Measurements from ENCODE around the gene UPK2. TPM values are rescaled to one million over a fixed set of nuclear protein-coding genes. Genes with fewer than 3 reads are reported as not detected.

Gene UPK2
- total RNA-seq, 1 donor from 2014 or later, result 2.2 TPM

DNA sequence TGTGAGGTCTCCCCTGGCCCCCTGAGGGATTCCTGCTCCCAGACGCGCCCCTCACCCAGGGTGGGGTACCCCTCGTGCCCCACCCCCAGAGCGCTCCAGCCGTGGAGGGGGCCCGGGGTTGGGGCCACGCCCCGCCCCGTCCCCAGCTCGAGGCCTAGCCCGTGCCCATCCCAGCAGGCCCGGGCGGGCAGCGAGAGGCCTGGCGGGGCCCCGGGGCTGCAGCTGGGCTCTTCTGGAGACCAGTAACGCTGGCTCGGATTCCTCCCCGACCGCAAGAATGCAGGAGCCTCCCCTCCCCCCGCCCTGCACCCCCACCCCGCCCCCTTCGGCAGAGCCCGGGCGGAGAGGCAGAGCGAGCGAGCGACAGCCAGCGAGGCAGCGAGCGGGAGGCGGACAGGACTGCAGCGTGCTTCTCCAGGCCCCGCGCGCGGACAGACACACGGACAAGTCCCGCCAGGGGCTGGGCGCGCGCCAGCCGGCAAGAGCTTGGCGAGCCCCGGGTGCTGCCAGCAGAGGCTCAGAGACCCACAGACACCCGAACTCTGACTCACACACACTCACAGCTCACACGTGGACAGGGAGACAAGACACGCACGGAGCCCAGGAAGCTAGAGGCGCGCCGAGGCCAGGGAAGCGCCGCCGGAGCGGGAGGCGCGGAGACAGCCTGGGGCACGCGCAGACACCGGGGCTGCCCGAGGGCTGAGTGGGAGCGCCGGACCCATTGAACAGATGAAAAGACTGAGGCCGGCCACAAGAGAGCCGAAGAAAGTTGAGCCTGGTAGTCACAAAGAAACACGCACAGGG lies 45.6 kb upstream of the UPK2 start:
- peaks cover 68% of the 10 kb centered on the region for H3K4me1 Mint-ChIP-seq
- H3K27me3 Mint-ChIP-seq (ENCODE audit: low read depth), result no peaks in the 10 kb centered on the region
- DNase-seq (ENCODE audit: low spot score in 2 of 2, unreplicated experiment in 2 of 2), result peak; percentile 77 to 83
- H3K9me3 Mint-ChIP-seq, result no peaks in the 10 kb centered on the region
- H3K4me3 Mint-ChIP-seq, result peak overlapping the region; percentile 72
- H3K36me3 Mint-ChIP-seq, result peaks cover 3% of the 10 kb centered on the region
- H3K27ac Mint-ChIP-seq, result peak overlapping the region; percentile 99
- TF ChIP-seq, protein P1, sequence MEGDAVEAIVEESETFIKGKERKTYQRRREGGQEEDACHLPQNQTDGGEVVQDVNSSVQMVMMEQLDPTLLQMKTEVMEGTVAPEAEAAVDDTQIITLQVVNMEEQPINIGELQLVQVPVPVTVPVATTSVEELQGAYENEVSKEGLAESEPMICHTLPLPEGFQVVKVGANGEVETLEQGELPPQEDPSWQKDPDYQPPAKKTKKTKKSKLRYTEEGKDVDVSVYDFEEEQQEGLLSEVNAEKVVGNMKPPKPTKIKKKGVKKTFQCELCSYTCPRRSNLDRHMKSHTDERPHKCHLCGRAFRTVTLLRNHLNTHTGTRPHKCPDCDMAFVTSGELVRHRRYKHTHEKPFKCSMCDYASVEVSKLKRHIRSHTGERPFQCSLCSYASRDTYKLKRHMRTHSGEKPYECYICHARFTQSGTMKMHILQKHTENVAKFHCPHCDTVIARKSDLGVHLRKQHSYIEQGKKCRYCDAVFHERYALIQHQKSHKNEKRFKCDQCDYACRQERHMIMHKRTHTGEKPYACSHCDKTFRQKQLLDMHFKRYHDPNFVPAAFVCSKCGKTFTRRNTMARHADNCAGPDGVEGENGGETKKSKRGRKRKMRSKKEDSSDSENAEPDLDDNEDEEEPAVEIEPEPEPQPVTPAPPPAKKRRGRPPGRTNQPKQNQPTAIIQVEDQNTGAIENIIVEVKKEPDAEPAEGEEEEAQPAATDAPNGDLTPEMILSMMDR (IDR thresholded peaks at IDR 0.05; ENCODE audit: unreplicated experiment), result peak; percentile 19

DNA sequence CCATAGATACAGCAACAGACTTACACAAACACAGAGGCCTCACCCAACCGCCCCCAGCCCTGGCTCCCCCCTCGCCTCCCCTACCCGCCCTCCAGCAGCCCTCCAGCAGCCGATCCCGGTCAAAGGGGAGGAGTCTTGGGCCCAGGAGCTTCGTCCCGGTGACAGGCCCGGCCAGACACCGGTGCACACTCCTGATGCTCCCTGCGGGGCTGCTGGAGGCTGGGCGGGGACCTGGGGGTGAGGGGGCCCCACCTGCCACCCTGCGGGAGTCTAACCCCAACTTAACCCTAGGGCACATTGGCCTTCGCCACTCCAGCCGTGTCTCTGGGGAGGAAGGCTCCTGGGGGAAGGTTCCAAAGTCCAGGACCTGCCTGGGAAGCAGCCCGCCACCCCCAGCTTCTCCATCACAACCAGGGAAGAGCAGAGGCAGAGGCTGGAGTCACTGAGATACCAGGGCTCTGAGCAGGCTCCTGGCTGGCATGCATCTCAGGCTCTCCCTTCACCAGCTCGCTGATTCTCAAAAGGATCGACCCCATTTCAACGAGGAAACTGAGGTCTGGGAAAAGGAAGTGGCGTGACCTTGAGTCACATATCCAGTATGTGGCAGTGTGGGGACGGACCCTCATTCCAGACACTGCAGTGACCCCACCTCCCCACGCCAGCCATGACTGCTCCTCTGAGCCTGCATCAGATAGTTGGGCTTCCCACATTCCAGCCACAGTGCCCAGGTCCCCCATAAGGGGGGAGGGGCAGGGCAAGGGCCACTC lies 44.8 kb upstream of the UPK2 start:
- Mint-ChIP-seq H3K4me1 (peaks cover 76% of the 10 kb centered on the region), H3K36me3 (peaks cover 3% of the 10 kb centered on the region), H3K27me3 (ENCODE audit: low read depth) (no peaks in the 10 kb centered on the region), H3K27ac (peak overlapping the region; percentile 99), H3K4me3 (peak overlapping the region; percentile 72), H3K9me3 (no peaks in the 10 kb centered on the region)
- DNase-seq (ENCODE audit: low spot score in 2 of 2, unreplicated experiment in 2 of 2), result no peak
- TF ChIP-seq, protein P1 (IDR thresholded peaks at IDR 0.05; ENCODE audit: unreplicated experiment), result no peak

DNA sequence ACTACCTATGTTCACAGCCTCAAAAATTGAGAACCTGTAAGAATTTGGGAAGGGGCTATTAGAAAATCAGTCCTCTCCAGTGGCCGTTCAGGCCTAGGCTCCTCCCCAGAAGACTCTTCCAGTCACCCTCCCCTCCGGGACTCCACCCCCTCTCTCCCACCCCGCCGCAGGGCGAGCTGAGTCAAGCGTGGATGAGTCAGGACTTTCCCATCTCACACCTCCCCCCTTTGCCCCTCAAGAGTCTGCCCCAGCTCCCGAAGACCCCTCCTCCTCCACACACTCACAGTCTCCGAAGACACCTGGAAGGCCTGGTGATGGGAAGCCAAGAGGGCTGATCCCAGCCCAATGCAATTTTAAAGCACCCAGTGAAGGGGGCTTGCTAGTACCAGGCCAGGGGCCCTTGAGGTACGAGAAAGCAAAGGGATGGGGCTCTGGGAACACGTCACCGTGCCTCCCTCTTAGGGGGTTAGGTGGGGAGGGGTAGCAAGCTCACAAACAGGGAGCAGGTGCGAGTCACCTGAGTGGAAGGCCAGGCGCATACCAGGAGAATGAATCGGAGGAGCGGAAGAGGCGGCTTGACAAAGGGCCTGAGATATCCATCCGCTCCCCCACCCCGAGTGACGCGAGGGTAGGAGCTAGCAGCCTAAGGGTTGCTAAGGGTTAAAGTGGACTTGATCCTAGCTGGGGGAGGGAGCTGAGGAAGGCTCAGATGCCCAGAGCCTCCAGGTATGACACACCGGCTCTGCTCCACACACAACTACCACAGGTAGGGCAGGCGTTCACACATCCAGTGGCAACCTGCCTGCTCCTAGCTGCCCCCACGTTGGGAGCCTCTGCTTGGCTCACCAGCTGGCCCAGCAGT lies 44.0 kb upstream of the UPK2 start:
- H3K36me3 Mint-ChIP-seq, result no peaks in the 10 kb centered on the region
- H3K4me3 Mint-ChIP-seq, result peak overlapping the region; percentile 49
- H3K4me1 Mint-ChIP-seq, result peaks cover 83% of the 10 kb centered on the region
- peak; percentile 78 to 84 for DNase-seq (ENCODE audit: low spot score in 2 of 2, unreplicated experiment in 2 of 2)
- H3K27ac Mint-ChIP-seq, result peak overlapping the region; percentile 98
- no peaks in the 10 kb centered on the region for H3K9me3 Mint-ChIP-seq
- TF ChIP-seq, protein P1 (IDR thresholded peaks at IDR 0.05; ENCODE audit: unreplicated experiment), result no peak
- H3K27me3 Mint-ChIP-seq (ENCODE audit: low read depth), result no peaks in the 10 kb centered on the region

DNA sequence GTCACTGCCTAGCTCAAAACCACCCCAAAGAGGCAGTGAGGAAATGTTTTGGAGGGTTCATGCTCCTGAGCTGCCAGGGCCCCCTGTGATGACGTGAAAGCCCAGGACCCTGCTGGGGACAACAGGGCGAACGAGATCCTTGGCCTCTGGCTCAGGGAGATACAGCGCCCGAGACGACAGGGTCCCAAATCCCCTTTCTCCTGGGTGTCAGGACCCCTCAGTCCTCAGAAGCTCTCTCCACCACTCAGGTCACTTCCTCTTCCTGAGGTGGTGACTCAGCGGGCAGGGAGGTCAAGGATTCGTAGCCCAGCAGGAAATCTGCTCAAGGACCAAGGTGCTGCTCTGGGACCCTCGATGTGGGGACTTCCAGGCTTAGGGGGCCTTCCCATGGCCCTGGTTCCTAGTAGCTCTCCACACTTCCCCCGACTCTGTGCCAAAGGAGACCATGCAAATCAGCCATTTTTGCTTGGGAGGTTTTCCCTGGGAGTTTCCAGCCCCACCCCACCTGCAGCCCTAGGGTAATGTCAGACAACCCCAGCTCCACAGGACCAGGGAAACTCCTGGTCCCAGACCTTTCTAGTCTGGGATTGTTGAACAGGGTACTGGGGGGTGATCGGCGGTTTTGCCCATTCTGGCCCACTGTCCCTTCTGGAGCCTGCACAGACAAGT lies 43.2 kb upstream of the UPK2 start:
- Mint-ChIP-seq H3K27ac (peak overlapping the region; percentile 98), H3K36me3 (no peaks in the 10 kb centered on the region), H3K4me1 (peaks cover 83% of the 10 kb centered on the region), H3K27me3 (ENCODE audit: low read depth) (no peaks in the 10 kb centered on the region), H3K9me3 (no peaks in the 10 kb centered on the region), H3K4me3 (peak overlapping the region; percentile 13)
- DNase-seq (ENCODE audit: low spot score in 2 of 2, unreplicated experiment in 2 of 2), result no peak
- TF ChIP-seq, protein P1 (IDR thresholded peaks at IDR 0.05; ENCODE audit: unreplicated experiment), result no peak

Data from mesothelial cell of epicardium (in vitro differentiated cells).